KG1 (cell line): ENCODE measurements around the gene EXOC4.

ENCODE experiments used
- DNase-seq: peaks from one replicate; lab custom pipeline; 2025; lab: John Stamatoyannopoulos, UW

Gene EXOC4

GRCh38 chr7:133491846-133492652, 239.2 kb downstream of the EXOC4 start:
- no peak for DNase-seq

- no peak for DNase-seq
Observed at GRCh38 chr7:133497061-133497460, 244.2 kb downstream of the EXOC4 start.

- no peak for DNase-seq
Observed at GRCh38 chr7:133501771-133502170, 248.9 kb downstream of the EXOC4 start.

- no peak for DNase-seq
Observed at GRCh38 chr7:133502498-133502897, 249.6 kb downstream of the EXOC4 start.

- no peak for DNase-seq
Observed at GRCh38 chr7:133502972-133503371, 250.1 kb downstream of the EXOC4 start.

GRCh38 chr7:133504825-133505224, 251.9 kb downstream of the EXOC4 start:
- no peak for DNase-seq

GRCh38 chr7:133509822-133510221, 256.9 kb downstream of the EXOC4 start:
- DNase-seq, result no peak

GRCh38 chr7:133510326-133511055, 257.6 kb downstream of the EXOC4 start:
- no peak for DNase-seq

GRCh38 chr7:133511252-133511651, 258.4 kb downstream of the EXOC4 start:
- no peak for DNase-seq

GRCh38 chr7:133511708-133512107, 258.8 kb downstream of the EXOC4 start:
- DNase-seq, result no peak

GRCh38 chr7:133512560-133512959, 259.7 kb downstream of the EXOC4 start:
- no peak for DNase-seq

- no peak for DNase-seq
Observed at GRCh38 chr7:133513608-133514007, 260.7 kb downstream of the EXOC4 start.

GRCh38 chr7:133514551-133514950, 261.7 kb downstream of the EXOC4 start:
- no peak for DNase-seq

GRCh38 chr7:133517766-133518165, 264.9 kb downstream of the EXOC4 start:
- no peak for DNase-seq

GRCh38 chr7:133518718-133519117, 265.8 kb downstream of the EXOC4 start:
- no peak for DNase-seq

- no peak for DNase-seq
Observed at GRCh38 chr7:133520248-133520647, 267.4 kb downstream of the EXOC4 start.

- DNase-seq, result no peak
Observed at GRCh38 chr7:133522501-133522900, 269.6 kb downstream of the EXOC4 start.

GRCh38 chr7:133528796-133529195, 275.9 kb downstream of the EXOC4 start:
- DNase-seq, result no peak

GRCh38 chr7:133529861-133530260, 277.0 kb downstream of the EXOC4 start:
- DNase-seq, result no peak

GRCh38 chr7:133530682-133531081, 277.8 kb downstream of the EXOC4 start:
- DNase-seq, result no peak

GRCh38 chr7:133534816-133535215, 281.9 kb downstream of the EXOC4 start:
- DNase-seq, result no peak

GRCh38 chr7:133535308-133535707, 282.4 kb downstream of the EXOC4 start:
- no peak for DNase-seq

- no peak for DNase-seq
Observed at GRCh38 chr7:133536450-133536849, 283.6 kb downstream of the EXOC4 start.
